ENCODE data around the gene CA11. TPM values are rescaled to one million over a fixed set of nuclear protein-coding genes. Genes with fewer than 3 reads are reported as not detected.
"Not testable (repeated sequence)": the region's sequence is repeated elsewhere in the genome, so short reads cannot be mapped to it uniquely, and the experiment has no call there.

Gene CA11
- total and polyA plus RNA-seq, 9 donors = 6.2 to 22.1 (median 13.8) TPM

GRCh38 chr19:48637449-48637947 lies 8.5 kb downstream of the CA11 start:
- Histone ChIP-seq H3K4me3 (ENCODE audit: low read length) (peak overlapping the region; percentile 70), H3K4me1 (ENCODE audit: control insufficient read depth, insufficient read depth, low read length) (peaks cover 55% of the 10 kb centered on the region), H3K9me3 (replicated peaks; ENCODE audit: control insufficient read depth, low read depth, low read length) (no peaks in the 10 kb centered on the region), H3K36me3 (ENCODE audit: control insufficient read depth, insufficient read depth, low read length) (peaks cover 9% of the 10 kb centered on the region), H3K27me3 (ENCODE audit: control insufficient read depth, insufficient read depth, low read length) (peaks cover 4% of the 10 kb centered on the region), H3K27ac (ENCODE audit: low read length) (peak overlapping the region; percentile 98)
- peak; percentile 99 for DNase-seq
- 0% methylated on average over 36 of the region's 38 CpGs for WGBS (ENCODE audit: insufficient coverage)

GRCh38 chr19:48636859-48637448 lies 9.0 kb downstream of the CA11 start, which contains the start of gene DBP:
Gene DBP, minus strand, starts transcription at chr19:48637379. Its CDS starts 385 bp downstream, at chr19:48636994.
- Histone ChIP-seq H3K4me3 (ENCODE audit: low read length) (peak within 1 kb of the TSS; percentile 70), H3K4me1 (ENCODE audit: control insufficient read depth, insufficient read depth, low read length) (peaks cover 55% of the 10 kb centered on the region), H3K9me3 (replicated peaks; ENCODE audit: control insufficient read depth, low read depth, low read length) (no peaks in the 10 kb centered on the region), H3K27ac (ENCODE audit: low read length) (peak within 1 kb of the TSS; percentile 98), H3K27me3 (ENCODE audit: control insufficient read depth, insufficient read depth, low read length) (peaks cover 4% of the 10 kb centered on the region), H3K36me3 (ENCODE audit: control insufficient read depth, insufficient read depth, low read length) (peaks cover 10% of the 10 kb centered on the region)
- no peak for DNase-seq
- WGBS (ENCODE audit: insufficient coverage) = under 1% methylated on average over 40 of the region's 40 CpGs

- DNase-seq = peak; percentile 62
- peaks cover 4% of the 10 kb centered on the region for H3K27me3 ChIP-seq (ENCODE audit: control insufficient read depth, insufficient read depth, low read length)
- H3K4me1 ChIP-seq (ENCODE audit: control insufficient read depth, insufficient read depth, low read length) = peaks cover 56% of the 10 kb centered on the region
- H3K27ac ChIP-seq (ENCODE audit: low read length) = peak overlapping the region; percentile 98
- H3K9me3 ChIP-seq (replicated peaks; ENCODE audit: control insufficient read depth, low read depth, low read length) = no peaks in the 10 kb centered on the region
- peaks cover 15% of the 10 kb centered on the region for H3K36me3 ChIP-seq (ENCODE audit: control insufficient read depth, insufficient read depth, low read length)
- peak overlapping the region; percentile 70 for H3K4me3 ChIP-seq (ENCODE audit: low read length)
- whole genome bisulfite sequencing (ENCODE audit: insufficient coverage) = 6% methylated on average over 22 of the region's 35 CpGs
Observed at GRCh38 chr19:48635966-48636858, 9.8 kb downstream of the CA11 start.

- Histone ChIP-seq H3K9me3 (replicated peaks; ENCODE audit: control insufficient read depth, low read depth, low read length) (no peaks in the 10 kb centered on the region), H3K27me3 (ENCODE audit: control insufficient read depth, insufficient read depth, low read length) (peaks cover 4% of the 10 kb centered on the region), H3K4me1 (ENCODE audit: control insufficient read depth, insufficient read depth, low read length) (peaks cover 64% of the 10 kb centered on the region), H3K36me3 (ENCODE audit: control insufficient read depth, insufficient read depth, low read length) (peaks cover 15% of the 10 kb centered on the region), H3K4me3 (ENCODE audit: low read length) (peak overlapping the region; percentile 70), H3K27ac (ENCODE audit: low read length) (peak overlapping the region; percentile 89)
- WGBS (ENCODE audit: insufficient coverage) = 1% methylated on average over 58 of the region's 67 CpGs
- peak; percentile 68 for DNase-seq
Observed at GRCh38 chr19:48635263-48635965, 10.6 kb downstream of the CA11 start.

GRCh38 chr19:48634424-48635262 lies 11.3 kb downstream of the CA11 start:
- Histone ChIP-seq H3K36me3 (ENCODE audit: control insufficient read depth, insufficient read depth, low read length) (peaks cover 15% of the 10 kb centered on the region), H3K4me1 (ENCODE audit: control insufficient read depth, insufficient read depth, low read length) (peaks cover 72% of the 10 kb centered on the region), H3K9me3 (replicated peaks; ENCODE audit: control insufficient read depth, low read depth, low read length) (no peaks in the 10 kb centered on the region), H3K27me3 (ENCODE audit: control insufficient read depth, insufficient read depth, low read length) (no peaks in the 10 kb centered on the region), H3K4me3 (ENCODE audit: low read length) (no peak overlapping the region), H3K27ac (ENCODE audit: low read length) (peak overlapping the region; percentile 89)
- DNase-seq = peak; percentile 97
- WGBS (ENCODE audit: insufficient coverage) = 7% methylated on average over 27 of the region's 37 CpGs

- DNase-seq = no peak
- H3K36me3 ChIP-seq (ENCODE audit: control insufficient read depth, insufficient read depth, low read length) = peaks cover 15% of the 10 kb centered on the region
- peaks cover 74% of the 10 kb centered on the region for H3K4me1 ChIP-seq (ENCODE audit: control insufficient read depth, insufficient read depth, low read length)
- H3K27me3 ChIP-seq (ENCODE audit: control insufficient read depth, insufficient read depth, low read length) = no peaks in the 10 kb centered on the region
- H3K9me3 ChIP-seq (replicated peaks; ENCODE audit: control insufficient read depth, low read depth, low read length) = no peaks in the 10 kb centered on the region
- peak overlapping the region; percentile 72 for H3K27ac ChIP-seq (ENCODE audit: low read length)
- WGBS (ENCODE audit: insufficient coverage) = 63% methylated on average over 4 of the region's 7 CpGs
- no peak overlapping the region for H3K4me3 ChIP-seq (ENCODE audit: low read length)
Observed at GRCh38 chr19:48634036-48634342, 12.0 kb downstream of the CA11 start.

- Histone ChIP-seq H3K36me3 (ENCODE audit: control insufficient read depth, insufficient read depth, low read length) (peaks cover 15% of the 10 kb centered on the region), H3K4me3 (ENCODE audit: low read length) (no peak overlapping the region), H3K9me3 (replicated peaks; ENCODE audit: control insufficient read depth, low read depth, low read length) (no peaks in the 10 kb centered on the region), H3K27ac (ENCODE audit: low read length) (no peak overlapping the region), H3K4me1 (ENCODE audit: control insufficient read depth, insufficient read depth, low read length) (peaks cover 68% of the 10 kb centered on the region), H3K27me3 (ENCODE audit: control insufficient read depth, insufficient read depth, low read length) (no peaks in the 10 kb centered on the region)
- DNase-seq = peak; percentile 50
- WGBS (ENCODE audit: insufficient coverage) = 70% methylated on average over 9 of the region's 22 CpGs
Observed at GRCh38 chr19:48633148-48634035, 12.6 kb downstream of the CA11 start.

GRCh38 chr19:48632692-48633147 lies 13.3 kb downstream of the CA11 start:
- H3K27me3 ChIP-seq (ENCODE audit: control insufficient read depth, insufficient read depth, low read length) = no peaks in the 10 kb centered on the region
- peaks cover 15% of the 10 kb centered on the region for H3K36me3 ChIP-seq (ENCODE audit: control insufficient read depth, insufficient read depth, low read length)
- H3K4me3 ChIP-seq (ENCODE audit: low read length) = no peak overlapping the region
- peaks cover 62% of the 10 kb centered on the region for H3K4me1 ChIP-seq (ENCODE audit: control insufficient read depth, insufficient read depth, low read length)
- no peaks in the 10 kb centered on the region for H3K9me3 ChIP-seq (replicated peaks; ENCODE audit: control insufficient read depth, low read depth, low read length)
- peak; percentile 33 for DNase-seq
- no peak overlapping the region for H3K27ac ChIP-seq (ENCODE audit: low read length)

GRCh38 chr19:48632286-48632685 lies 13.7 kb downstream of the CA11 start:
- Histone ChIP-seq H3K4me1 (ENCODE audit: control insufficient read depth, insufficient read depth, low read length) (peaks cover 61% of the 10 kb centered on the region), H3K36me3 (ENCODE audit: control insufficient read depth, insufficient read depth, low read length) (peaks cover 17% of the 10 kb centered on the region)
- H3K27me3 ChIP-seq (ENCODE audit: control insufficient read depth, insufficient read depth, low read length); H3K9me3 ChIP-seq (replicated peaks; ENCODE audit: control insufficient read depth, low read depth, low read length); H3K4me3 ChIP-seq (ENCODE audit: low read length); DNase-seq; H3K27ac ChIP-seq (ENCODE audit: low read length): not testable (repeated sequence)
- WGBS (ENCODE audit: insufficient coverage) = 90% methylated on average over 11 of the region's 11 CpGs
